T-helper 2 cell treated with Interferon-gamma antibody and Interleukin-4, amounts not matched to agents 100 ng/mL and 5 ng/mL, for 36 hours (primary cell): Measurements from ENCODE around the gene TMEM176A. TPM values are rescaled to one million over a fixed set of nuclear protein-coding genes. Genes with fewer than 3 reads are reported as not detected.

Experiments used
- intact Hi-C: fragments of 100-400 bp; cut with micrococcal nuclease; formaldehyde crosslinking; loops from one replicate; pipeline ENCODE4 v1.15.1; 2023
- total RNA-seq: library from RNA; stranded (reverse); gene quantifications from 2 replicates; pipeline ENCODE4 v1.2.3, GENCODE V29; 2022

TMEM176A gene
- total RNA-seq, 1 donor from 2014 or later: not detected

- intact Hi-C loops: no loop called here
Measured at GRCh38 chr7:150814328-150815001, 13.9 kb downstream of the TMEM176A start.

GRCh38 chr7:150818971-150819370 lies 18.4 kb downstream of the TMEM176A start:
- intact Hi-C loops: no loop called here

- intact Hi-C loops: no loop called here
Measured at GRCh38 chr7:150820148-150820547, 19.6 kb downstream of the TMEM176A start.

- intact Hi-C loops: no loop called here
Measured at GRCh38 chr7:150820578-150821198, 20.1 kb downstream of the TMEM176A start.

DNA sequence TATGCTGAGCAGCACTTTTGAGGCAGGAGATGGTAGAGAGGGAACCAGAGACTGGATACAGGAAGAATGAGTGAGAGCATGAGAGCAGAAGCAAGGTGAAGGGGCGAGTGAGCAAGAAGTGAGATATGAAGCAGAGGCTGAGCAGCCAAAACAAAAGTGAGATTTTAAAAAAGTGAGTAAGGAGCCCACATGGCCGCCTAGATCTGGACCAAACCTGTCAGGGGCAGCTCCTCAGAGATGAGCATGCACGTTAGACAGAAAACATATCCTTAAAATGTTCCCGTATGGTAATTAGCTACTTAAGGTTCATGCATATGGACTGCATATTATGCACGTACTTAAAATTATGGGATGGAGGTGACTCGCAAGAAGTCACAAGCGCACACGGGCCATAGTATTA lies 22.5 kb downstream of the TMEM176A start:
- intact Hi-C loops: no loop called here

- intact Hi-C loops: no loop called here
Measured at GRCh38 chr7:150823484-150824126, 23.0 kb downstream of the TMEM176A start.

GRCh38 chr7:150824379-150825177 lies 24.0 kb downstream of the TMEM176A start:
- intact Hi-C loops: no loop called here

DNA sequence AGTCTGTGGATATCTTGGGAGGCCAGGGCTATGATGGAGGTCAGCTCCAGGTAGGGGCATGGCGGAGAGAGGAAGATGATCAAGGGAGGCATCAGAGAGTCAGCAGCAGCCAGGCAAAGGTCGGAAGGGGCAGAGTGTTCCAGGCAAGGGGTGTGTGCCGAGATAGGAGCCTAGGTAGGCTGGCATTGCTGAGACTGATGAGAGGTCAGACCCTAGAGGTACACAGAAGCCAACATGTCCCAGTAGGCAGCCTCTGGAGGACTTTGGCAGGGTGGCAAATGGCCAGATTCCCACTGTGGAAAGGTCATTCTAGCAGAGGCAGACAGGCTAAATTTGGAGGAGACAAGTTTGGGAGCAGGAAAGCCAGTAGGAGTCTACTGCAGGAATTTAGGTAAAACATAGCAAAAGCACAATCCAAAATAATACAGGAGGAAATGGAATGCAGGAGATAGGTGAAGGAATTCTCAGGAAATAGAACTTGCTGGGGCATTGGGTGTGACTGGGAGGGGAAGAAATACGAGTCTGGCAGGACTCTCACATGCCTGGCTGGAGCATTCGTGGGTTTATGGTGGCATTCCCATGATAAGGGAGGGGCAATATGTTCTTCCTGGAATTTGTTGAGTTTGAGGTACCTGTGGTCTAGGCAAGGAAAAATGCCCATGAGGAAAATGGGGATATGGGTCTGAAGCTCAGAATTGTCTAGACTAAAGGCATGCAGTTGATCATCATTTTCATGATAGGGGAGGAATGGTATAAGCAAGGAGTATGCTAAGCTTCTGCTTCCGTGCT lies 25.7 kb downstream of the TMEM176A start:
- intact Hi-C loops: no loop called here

GRCh38 chr7:150828384-150828783 lies 27.8 kb downstream of the TMEM176A start:
- intact Hi-C loops: no loop called here

GRCh38 chr7:150829426-150829825 lies 28.9 kb downstream of the TMEM176A start:
- intact Hi-C loops: no loop called here

- intact Hi-C loops: no loop called here
Measured at GRCh38 chr7:150830937-150831336, 30.4 kb downstream of the TMEM176A start.

GRCh38 chr7:150831851-150832250 lies 31.3 kb downstream of the TMEM176A start:
- intact Hi-C loops: no loop called here

DNA sequence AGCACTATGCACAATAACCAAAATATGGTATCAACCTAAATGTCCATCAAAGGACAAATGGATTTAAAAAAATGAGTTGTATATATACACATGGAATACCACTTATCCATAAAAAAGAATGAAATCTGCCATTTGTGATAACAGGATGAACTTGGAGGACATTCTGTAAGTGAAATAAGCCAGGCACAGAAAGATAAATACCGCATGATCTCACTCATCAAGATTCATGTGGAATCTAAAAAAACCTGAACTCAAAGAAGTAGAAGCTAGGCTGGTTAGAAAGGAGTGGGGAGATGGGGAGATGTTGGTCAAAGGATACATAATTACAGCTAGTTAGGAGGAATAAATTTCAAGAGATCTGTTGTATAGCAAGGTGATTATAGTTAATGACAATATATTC lies 34.5 kb downstream of the TMEM176A start:
- intact Hi-C loops: no loop called here

DNA sequence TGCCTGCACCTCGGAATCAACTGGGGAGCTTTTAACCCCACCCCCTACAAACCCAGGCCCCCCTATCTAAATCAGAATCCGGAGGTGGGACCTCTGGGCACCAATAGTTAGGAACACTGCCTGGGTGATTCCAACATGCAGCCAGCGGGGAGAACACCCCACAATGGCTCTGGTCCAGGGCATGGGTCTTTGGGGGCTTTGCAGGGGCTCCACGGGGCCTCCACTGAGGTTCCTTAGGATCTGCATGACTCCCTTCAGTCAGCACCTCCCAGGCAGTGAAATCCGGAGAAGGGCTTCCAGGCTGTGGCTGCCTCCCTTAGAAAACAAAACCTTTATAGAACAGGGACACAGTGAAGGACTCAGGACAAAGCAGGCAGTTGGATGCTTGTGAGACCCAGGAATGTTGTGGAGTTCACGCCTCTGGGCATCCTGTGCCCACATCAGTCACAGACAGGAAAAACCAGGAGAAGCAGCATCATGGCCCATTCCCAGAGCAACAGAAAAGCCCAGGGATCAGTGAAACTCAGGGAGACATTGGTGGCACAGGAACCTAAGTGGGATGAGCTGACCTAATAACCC lies 35.2 kb downstream of the TMEM176A start:
- intact Hi-C loops: no loop called here

- intact Hi-C loops: no loop called here
Measured at GRCh38 chr7:150838965-150839650, 38.5 kb downstream of the TMEM176A start.

GRCh38 chr7:150842018-150842417 lies 41.4 kb downstream of the TMEM176A start:
- intact Hi-C loops: no loop called here

DNA sequence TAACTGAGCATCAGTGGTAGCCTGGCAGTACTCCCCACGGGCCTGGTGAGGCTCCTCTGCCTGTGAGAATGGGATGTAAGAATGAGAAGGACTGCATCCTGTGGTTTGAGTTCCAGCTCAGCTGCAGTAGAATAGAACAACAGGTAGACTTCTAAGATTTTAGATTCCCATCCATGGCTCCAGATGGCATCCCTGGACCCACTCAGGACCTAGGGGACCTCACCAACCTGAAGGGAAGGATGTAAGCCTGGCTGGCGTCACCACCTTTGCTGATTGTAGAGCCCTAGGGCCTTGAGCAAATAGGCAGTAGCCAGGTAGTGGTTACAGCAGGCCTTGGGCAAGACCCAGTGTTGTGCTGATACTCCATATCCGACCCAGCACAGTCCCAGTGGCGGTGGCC lies 42.1 kb downstream of the TMEM176A start:
- intact Hi-C loops: no loop called here

DNA sequence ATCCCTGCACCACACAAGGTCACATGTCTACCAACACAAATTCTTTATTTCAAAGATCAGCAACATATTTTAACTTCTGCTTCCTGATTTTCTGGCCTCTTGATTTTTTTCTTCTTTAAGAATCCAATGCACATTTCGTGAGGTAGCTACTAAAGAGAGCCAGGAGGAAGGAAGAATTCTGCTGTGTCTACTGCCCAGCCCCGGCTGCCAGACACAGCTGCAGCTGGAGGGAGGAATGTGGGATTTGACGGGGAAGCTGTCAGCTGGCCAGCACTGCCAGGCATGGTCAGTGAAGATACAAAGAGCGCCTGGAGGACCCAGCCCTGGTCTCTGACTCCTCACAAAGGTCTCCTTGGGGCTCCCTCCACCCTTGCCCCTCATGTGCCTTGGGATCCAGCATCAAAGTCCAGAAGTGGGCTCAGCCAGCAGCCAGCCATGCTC lies 44.9 kb downstream of the TMEM176A start:
- intact Hi-C loops: no loop called here

DNA sequence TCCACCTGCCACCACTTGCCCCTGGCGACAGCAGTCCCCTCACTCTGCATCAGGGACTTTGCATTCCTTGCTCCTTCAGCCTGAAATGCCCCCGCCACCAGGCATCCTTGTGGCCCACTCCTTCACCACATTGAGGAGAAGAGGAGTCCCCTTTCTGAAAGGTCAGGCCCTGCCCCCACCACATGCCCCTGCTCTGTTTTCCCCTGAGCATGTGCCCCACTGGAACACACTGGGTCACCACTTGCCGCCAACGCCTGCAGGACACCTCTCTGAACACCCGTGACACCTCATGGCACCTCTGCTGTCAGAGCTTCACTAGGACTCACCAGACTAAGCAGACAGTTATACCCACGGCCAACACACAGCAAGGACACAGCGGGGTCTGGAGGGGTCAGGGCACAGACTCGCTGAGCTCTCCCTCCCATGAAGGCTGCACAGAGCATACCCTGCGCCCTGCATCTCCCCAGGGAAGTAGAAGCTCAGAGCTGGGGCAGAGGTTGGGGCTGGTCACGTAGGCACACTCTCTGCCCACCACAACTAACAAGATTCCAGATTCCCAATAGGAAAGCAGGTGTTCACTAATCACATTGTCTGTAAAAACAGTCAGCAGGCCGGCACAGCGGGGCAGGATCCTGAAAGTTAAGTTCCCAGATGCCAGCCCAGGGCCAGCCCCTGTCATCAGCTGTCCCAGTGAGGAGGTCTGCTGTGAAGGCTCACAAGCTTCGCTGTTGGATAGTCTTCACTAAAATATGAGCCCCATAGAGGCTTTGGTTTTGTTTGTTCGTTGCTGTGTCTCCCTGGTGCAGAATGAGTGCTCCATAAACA lies 45.9 kb downstream of the TMEM176A start:
- intact Hi-C loops: no loop called here
